MM.1S (cell line): ENCODE measurements around the gene UACA.

ENCODE experiments used
- EZH2 ChIP-seq: fragments of 300-600 bp; sonication (generic); optimal IDR thresholded peaks from 2 replicates; pipeline ENCODE3; 2017; ENCODE audit warnings: low read depth, mild to moderate bottlenecking, antibody characterized with exemption, low read length, mixed read lengths
- EZH2phosphoT487 ChIP-seq: fragments of 300-600 bp; sonication (generic); IDR thresholded peaks from 2 replicates; pipeline ENCODE4 v1.6.1; 2018; ENCODE audit warnings: antibody characterized with exemption, low read length
- TF ChIP-seq, protein P1 (sequence below): fragments of 300-600 bp; sonication (generic); IDR thresholded peaks from 2 replicates; pipeline ENCODE4 v1.5.1; 2016; ENCODE audit warnings: antibody characterized with exemption, low read length, mixed read lengths

DNA sequence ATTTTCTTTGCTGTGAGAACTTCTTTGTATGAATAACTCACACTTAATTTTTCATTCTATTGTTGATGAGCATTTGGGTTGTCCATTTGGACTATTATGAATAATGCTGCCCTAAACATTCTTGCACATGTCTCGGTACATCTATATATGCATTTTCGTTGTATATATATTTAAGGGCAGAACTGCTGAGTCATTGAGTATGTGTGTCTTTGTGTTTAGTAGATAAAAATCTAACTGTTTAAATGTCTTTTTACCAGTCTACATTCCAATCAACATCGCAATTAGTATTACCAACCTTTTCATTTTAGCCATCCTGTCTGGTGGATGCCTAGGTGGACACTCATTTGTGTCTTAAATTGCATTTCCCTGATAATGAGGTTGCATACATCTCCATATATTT lies 144.4 kb downstream of the UACA start:
- TF ChIP-seq EZH2 (no peak), EZH2phosphoT487 (no peak)
- TF ChIP-seq, protein P1, sequence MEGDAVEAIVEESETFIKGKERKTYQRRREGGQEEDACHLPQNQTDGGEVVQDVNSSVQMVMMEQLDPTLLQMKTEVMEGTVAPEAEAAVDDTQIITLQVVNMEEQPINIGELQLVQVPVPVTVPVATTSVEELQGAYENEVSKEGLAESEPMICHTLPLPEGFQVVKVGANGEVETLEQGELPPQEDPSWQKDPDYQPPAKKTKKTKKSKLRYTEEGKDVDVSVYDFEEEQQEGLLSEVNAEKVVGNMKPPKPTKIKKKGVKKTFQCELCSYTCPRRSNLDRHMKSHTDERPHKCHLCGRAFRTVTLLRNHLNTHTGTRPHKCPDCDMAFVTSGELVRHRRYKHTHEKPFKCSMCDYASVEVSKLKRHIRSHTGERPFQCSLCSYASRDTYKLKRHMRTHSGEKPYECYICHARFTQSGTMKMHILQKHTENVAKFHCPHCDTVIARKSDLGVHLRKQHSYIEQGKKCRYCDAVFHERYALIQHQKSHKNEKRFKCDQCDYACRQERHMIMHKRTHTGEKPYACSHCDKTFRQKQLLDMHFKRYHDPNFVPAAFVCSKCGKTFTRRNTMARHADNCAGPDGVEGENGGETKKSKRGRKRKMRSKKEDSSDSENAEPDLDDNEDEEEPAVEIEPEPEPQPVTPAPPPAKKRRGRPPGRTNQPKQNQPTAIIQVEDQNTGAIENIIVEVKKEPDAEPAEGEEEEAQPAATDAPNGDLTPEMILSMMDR: no peak
